Thymus (tissue), 11 donors: ENCODE data around the gene DESI2. TPM values are rescaled to one million over a fixed set of nuclear protein-coding genes. Genes with fewer than 3 reads are reported as not detected.

Experiments
- DNase-seq, 9 donors: peaks; one replicate each; pipeline ENCODE4 v3.0.0-alpha.2; 2013; ENCODE audit warnings: low spot score in 9 of 9, low read depth in 6 of 9, missing footprints in 1 of 9
- H3K27ac ChIP-seq, 2 donors: one replicate each; pipeline ENCODE4 v1.5.1; 2013; ENCODE audit warnings: control low read depth in 1 of 2, low read depth in 1 of 2, low read length in 1 of 2, mild to moderate bottlenecking in 1 of 2, moderate library complexity in 1 of 2
- H3K27me3 ChIP-seq, 2 donors: one replicate each; pipeline ENCODE4 v1.5.1; 2013; ENCODE audit warnings: low read length in 1 of 2; ENCODE audit not compliant: control insufficient read depth in 2 of 2, insufficient read depth in 1 of 2
- H3K36me3 ChIP-seq, 2 donors: one replicate each; pipeline ENCODE4 v1.5.1; 2013; ENCODE audit warnings: low read length in 1 of 2, mild to moderate bottlenecking in 1 of 2, moderate library complexity in 1 of 2; ENCODE audit not compliant: control insufficient read depth in 2 of 2, insufficient read depth in 2 of 2
- H3K4me1 ChIP-seq, 2 donors: one replicate each; pipeline ENCODE4 v1.5.1; 2013; ENCODE audit warnings: low read length in 2 of 2; ENCODE audit not compliant: control insufficient read depth in 2 of 2, insufficient read depth in 2 of 2
- H3K4me3 ChIP-seq, 2 donors: one replicate each; pipeline ENCODE4 v1.5.1; 2013; ENCODE audit warnings: low read length in 2 of 2, control low read depth in 1 of 2, mild to moderate bottlenecking in 1 of 2
- H3K9me3 ChIP-seq, 2 donors: one replicate each; pipeline ENCODE4 v1.5.1; 2013; ENCODE audit warnings: low read length in 1 of 2, mild to moderate bottlenecking in 1 of 2; ENCODE audit not compliant: control insufficient read depth in 2 of 2, insufficient read depth in 1 of 2
- WGBS: extraction: QIAGEN DNeasy Blood & Tissue Kit; methylation state at CpG from one replicate; pipeline ENCODE4 v1.1.7; 2013; 5-methylcytosine and 5-hydroxymethylcytosine counted together
- polyA plus RNA-seq: library from polyadenylated mRNA; stranded (reverse); fragments of 200-250 nt; gene quantifications from one replicate; pipeline ENCODE4 v1.2.3, GENCODE V29; 2013
- total RNA-seq: library from RNA; stranded (reverse); fragments of 120-200 nt; gene quantifications from one replicate; pipeline ENCODE4 v1.2.4, GENCODE V29; 2013
- donor health status: healthy.

The DESI2 gene
- total and polyA plus RNA-seq, 2 donors = 14.7 to 26.2 TPM

- DNase-seq = no peak
- no peaks in the 10 kb centered on the region for H3K27me3 ChIP-seq
- no peak overlapping the region for H3K4me3 ChIP-seq
- H3K36me3 ChIP-seq = no peaks in the 10 kb centered on the region
- H3K9me3 ChIP-seq = no peaks in the 10 kb centered on the region
- no peak overlapping the region for H3K27ac ChIP-seq
- WGBS = 81% methylated on average over 6 of the region's 6 CpGs
- H3K4me1 ChIP-seq = no peaks in the 10 kb centered on the region
Observed at GRCh38 chr1:244645890-244646289, 7.0 kb upstream of the DESI2 start.

GRCh38 chr1:244647819-244648218 is 5.1 kb upstream of the DESI2 start:
- H3K27me3 ChIP-seq = no peaks in the 10 kb centered on the region
- no peaks in the 10 kb centered on the region for H3K9me3 ChIP-seq
- no peak for DNase-seq
- no peak overlapping the region for H3K4me3 ChIP-seq
- H3K27ac ChIP-seq = no peak overlapping the region
- 95% methylated on average over 6 of the region's 6 CpGs for WGBS
- H3K4me1 ChIP-seq = peaks cover 4 to 7% of the 10 kb centered on the region in 2 donors
- no peaks in the 10 kb centered on the region for H3K36me3 ChIP-seq

DNA sequence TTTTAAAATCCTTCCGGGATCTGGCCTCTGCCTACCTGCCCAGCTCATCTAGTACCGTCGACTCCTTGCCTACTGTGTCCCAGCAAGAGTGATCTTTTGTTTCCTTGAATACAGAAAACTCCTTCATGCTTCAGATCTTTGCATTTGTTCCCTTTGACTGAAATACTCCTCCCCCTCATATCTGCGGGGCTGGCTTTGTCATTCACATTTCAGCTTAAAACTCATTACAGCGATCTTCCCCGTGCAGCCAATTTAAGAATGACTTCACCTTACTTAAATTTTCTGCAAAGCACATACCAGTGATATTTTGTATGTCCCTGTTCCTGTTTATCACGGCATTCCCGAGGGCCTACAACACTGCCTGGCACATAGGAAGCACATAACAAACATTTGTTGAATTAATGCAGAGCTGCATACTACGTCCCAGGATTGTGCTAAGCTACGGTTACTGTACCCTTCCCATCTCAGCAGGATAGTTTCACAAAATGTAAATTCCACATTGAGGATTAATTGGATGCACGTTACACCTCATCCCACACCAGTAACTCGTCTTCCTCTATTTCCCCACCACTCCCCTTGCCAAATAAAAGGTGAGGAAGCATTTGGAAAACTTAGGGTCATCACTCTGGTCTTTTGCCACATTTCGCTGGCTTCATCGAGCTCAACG is 837 bp upstream of the DESI2 start:
- WGBS = 53% methylated on average over 15 of the region's 15 CpGs

GRCh38 chr1:244653439-244654107 is 647 bp downstream of the DESI2 start:
- H3K27me3 ChIP-seq = no peaks in the 10 kb centered on the region
- H3K27ac ChIP-seq = peak overlapping the region; percentile 76 to 95
- under 1% methylated on average over 34 of the region's 34 CpGs for WGBS
- peaks cover 11 to 18% of the 10 kb centered on the region in 2 donors for H3K36me3 ChIP-seq
- H3K4me1 ChIP-seq = peaks cover 14 to 15% of the 10 kb centered on the region in 2 donors
- H3K9me3 ChIP-seq = no peaks in the 10 kb centered on the region
- peak in 6 of 9 donors; percentile 6 to 52 (median 24) for DNase-seq
- peak overlapping the region; percentile 86 to 92 for H3K4me3 ChIP-seq

More for the DNA sequence above, 837 bp upstream of the DESI2 start:
- Histone ChIP-seq H3K9me3 (no peaks in the 10 kb centered on the region), H3K36me3 (peaks cover 4% of the 10 kb centered on the region in 2 donors), H3K27me3 (no peaks in the 10 kb centered on the region), H3K4me1 (peaks cover 10 to 15% of the 10 kb centered on the region in 2 donors), H3K4me3 (peak overlapping the region; percentile 51 to 86), H3K27ac (peak overlapping the region; percentile 27 to 87)
- no peak for DNase-seq

- peak overlapping the region in 1 of 2 donors; percentile 76 for H3K27ac ChIP-seq
- no peaks in the 10 kb centered on the region for H3K27me3 ChIP-seq
- peaks cover 11 to 21% of the 10 kb centered on the region in 2 donors for H3K36me3 ChIP-seq
- H3K9me3 ChIP-seq = no peaks in the 10 kb centered on the region
- H3K4me1 ChIP-seq = peaks cover 14 to 15% of the 10 kb centered on the region in 2 donors
- 15% methylated on average over 8 of the region's 8 CpGs for WGBS
- peak in 6 of 9 donors; percentile 2 to 45 (median 12) for DNase-seq
- H3K4me3 ChIP-seq = peak overlapping the region; percentile 86 to 92
Observed at GRCh38 chr1:244654108-244655038, 1.4 kb downstream of the DESI2 start.

DNA sequence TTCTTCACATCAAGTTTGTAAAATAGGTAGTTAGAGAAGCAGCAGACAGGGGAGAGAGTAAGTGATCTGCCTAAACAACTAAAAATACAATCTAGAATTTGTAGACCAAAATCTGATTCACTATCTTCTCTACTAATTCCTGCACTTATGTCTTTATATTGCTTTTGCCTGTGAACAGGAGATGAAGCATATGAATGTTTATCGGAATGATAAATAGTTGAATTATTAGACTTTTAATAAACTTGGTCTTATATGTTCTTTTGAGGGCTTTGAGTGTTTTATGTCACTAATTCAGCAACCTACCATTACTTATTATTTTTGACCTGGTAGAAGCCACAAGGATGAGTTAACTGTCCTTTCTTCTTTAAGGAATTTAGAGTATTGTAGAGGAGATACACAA is 2.3 kb downstream of the DESI2 start:
- no peak for DNase-seq
- no peak overlapping the region for H3K27ac ChIP-seq
- no peaks in the 10 kb centered on the region for H3K27me3 ChIP-seq
- H3K4me3 ChIP-seq = no peak overlapping the region
- H3K36me3 ChIP-seq = peaks cover 14 to 26% of the 10 kb centered on the region in 2 donors
- peaks cover 14 to 15% of the 10 kb centered on the region in 2 donors for H3K4me1 ChIP-seq
- no peaks in the 10 kb centered on the region for H3K9me3 ChIP-seq
- WGBS = 97% methylated on average over 1 of the region's 1 CpG

GRCh38 chr1:244657421-244657820 is 4.5 kb downstream of the DESI2 start:
- Histone ChIP-seq H3K27me3 (no peaks in the 10 kb centered on the region), H3K27ac (no peak overlapping the region), H3K4me3 (no peak overlapping the region), H3K4me1 (peaks cover 8 to 11% of the 10 kb centered on the region in 2 donors), H3K9me3 (no peaks in the 10 kb centered on the region), H3K36me3 (peaks cover 14 to 29% of the 10 kb centered on the region in 2 donors)
- no peak for DNase-seq
- 97% methylated on average over 3 of the region's 3 CpGs for WGBS

DNA sequence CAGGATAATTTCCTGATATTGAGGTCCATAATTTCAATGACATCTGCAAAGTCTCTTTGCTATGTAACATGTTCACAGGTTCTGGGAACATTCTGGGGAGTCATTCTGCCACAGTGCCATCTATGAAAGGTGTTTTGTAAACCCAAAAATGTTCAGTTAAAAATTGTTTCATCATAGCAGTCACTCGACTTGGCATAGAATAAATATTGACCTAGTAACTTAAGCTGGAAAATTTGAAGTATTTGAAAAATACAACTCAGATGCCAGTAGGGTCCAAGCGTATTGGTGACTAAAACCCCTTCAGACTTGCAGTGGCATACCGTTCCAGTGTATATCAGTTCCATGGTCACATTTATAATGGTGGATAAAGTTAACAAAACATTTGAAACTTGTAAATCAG is 6.8 kb downstream of the DESI2 start:
- whole genome bisulfite sequencing = 95% methylated on average over 3 of the region's 3 CpGs
- Histone ChIP-seq H3K4me3 (no peak overlapping the region), H3K27ac (no peak overlapping the region), H3K36me3 (peaks cover 14 to 29% of the 10 kb centered on the region in 2 donors), H3K9me3 (no peaks in the 10 kb centered on the region), H3K4me1 (peaks cover 4 to 7% of the 10 kb centered on the region in 2 donors), H3K27me3 (no peaks in the 10 kb centered on the region)
- no peak for DNase-seq
